ENCODE measurements around the gene SYNJ2.

SYNJ2 gene

DNA sequence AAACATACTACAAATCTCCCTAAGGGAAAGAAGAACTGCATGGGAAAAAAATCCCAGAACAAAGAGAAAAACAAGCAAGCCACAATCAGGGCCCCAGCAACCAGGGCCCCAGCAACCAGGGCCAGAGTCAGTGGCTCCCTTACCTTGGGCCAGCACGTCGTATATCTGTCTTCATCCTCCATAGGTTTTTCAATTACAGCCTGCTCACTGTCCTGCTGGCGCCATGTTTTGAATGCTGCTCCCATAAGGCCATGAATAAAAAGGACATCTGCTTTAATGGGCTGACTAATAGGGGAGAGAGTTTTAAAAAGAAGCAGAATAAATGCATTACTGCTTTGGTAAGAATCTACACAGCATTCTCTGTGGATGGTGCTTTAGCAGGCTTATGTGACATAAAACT lies 137.2 kb downstream of the SYNJ2 start:
- no peak overlapping the region for H3K4me3 ChIP-seq (ENCODE audit: low read depth, low read length, poor library complexity, severe bottlenecking)
- H3F3A ChIP-seq (ENCODE audit: insufficient read depth, low read length) = no peaks in the 10 kb centered on the region
- no peak overlapping the region for H2AFZ ChIP-seq (ENCODE audit: low read length)
- no peaks in the 10 kb centered on the region for H3K4me1 ChIP-seq (ENCODE audit: insufficient read depth, low read length, severe bottlenecking)
- TF ChIP-seq, protein P1, sequence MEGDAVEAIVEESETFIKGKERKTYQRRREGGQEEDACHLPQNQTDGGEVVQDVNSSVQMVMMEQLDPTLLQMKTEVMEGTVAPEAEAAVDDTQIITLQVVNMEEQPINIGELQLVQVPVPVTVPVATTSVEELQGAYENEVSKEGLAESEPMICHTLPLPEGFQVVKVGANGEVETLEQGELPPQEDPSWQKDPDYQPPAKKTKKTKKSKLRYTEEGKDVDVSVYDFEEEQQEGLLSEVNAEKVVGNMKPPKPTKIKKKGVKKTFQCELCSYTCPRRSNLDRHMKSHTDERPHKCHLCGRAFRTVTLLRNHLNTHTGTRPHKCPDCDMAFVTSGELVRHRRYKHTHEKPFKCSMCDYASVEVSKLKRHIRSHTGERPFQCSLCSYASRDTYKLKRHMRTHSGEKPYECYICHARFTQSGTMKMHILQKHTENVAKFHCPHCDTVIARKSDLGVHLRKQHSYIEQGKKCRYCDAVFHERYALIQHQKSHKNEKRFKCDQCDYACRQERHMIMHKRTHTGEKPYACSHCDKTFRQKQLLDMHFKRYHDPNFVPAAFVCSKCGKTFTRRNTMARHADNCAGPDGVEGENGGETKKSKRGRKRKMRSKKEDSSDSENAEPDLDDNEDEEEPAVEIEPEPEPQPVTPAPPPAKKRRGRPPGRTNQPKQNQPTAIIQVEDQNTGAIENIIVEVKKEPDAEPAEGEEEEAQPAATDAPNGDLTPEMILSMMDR (IDR thresholded peaks at IDR 0.05; ENCODE audit: low read length) = no peak
- TF ChIP-seq EZH2 (IDR thresholded peaks at IDR 0.05; ENCODE audit: borderline replicate concordance, low read length) = no peak
- no peak overlapping the region for H3K4me2 ChIP-seq (ENCODE audit: low read length)
- H3K9me3 ChIP-seq (ENCODE audit: low read length) = no peaks in the 10 kb centered on the region
- no peaks in the 10 kb centered on the region for H3K36me3 ChIP-seq (ENCODE audit: insufficient read depth, low read length)
- H3K27ac ChIP-seq (ENCODE audit: low read depth, low read length, poor library complexity, severe bottlenecking) = no peak overlapping the region
- H3K27me3 ChIP-seq (ENCODE audit: insufficient read depth, low read length) = no peaks in the 10 kb centered on the region
- H3K79me2 ChIP-seq (ENCODE audit: insufficient read depth, low read length) = no peaks in the 10 kb centered on the region
- H4K20me1 ChIP-seq (ENCODE audit: insufficient read depth, low read length) = no peaks in the 10 kb centered on the region
- no peaks in the 10 kb centered on the region for H3K9me2 ChIP-seq (ENCODE audit: low read depth, low read length)
- no peak overlapping the region for H3K9ac ChIP-seq (ENCODE audit: low read length)

DNA sequence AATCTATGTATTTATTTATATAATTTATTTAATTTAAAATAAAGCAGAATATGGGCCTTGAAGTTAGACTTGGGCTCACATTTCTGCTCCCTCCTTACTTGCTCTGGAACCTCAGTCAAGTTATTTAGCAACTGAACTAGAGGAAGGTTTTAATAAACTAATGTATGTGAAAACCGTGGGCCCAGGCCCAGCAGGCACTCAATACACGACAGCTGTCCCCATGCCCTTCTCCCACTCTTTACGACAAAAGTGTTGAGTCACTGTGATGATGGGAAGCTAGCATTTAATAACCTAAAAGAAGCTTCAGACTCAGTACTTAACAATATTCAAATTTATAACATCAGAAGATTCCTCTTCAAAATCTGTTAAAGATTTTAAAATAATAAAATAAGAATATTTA lies 139.7 kb downstream of the SYNJ2 start:
- TF ChIP-seq, protein P1 (IDR thresholded peaks at IDR 0.05; ENCODE audit: low read length) = no peak
- TF ChIP-seq EZH2 (IDR thresholded peaks at IDR 0.05; ENCODE audit: borderline replicate concordance, low read length) = no peak
- H2AFZ ChIP-seq (ENCODE audit: low read length) = no peak overlapping the region
- no peaks in the 10 kb centered on the region for H4K20me1 ChIP-seq (ENCODE audit: insufficient read depth, low read length)
- H3K4me1 ChIP-seq (ENCODE audit: insufficient read depth, low read length, severe bottlenecking) = no peaks in the 10 kb centered on the region
- no peak overlapping the region for H3K9ac ChIP-seq (ENCODE audit: low read length)
- no peaks in the 10 kb centered on the region for H3F3A ChIP-seq (ENCODE audit: insufficient read depth, low read length)
- no peak overlapping the region for H3K27ac ChIP-seq (ENCODE audit: low read depth, low read length, poor library complexity, severe bottlenecking)
- no peaks in the 10 kb centered on the region for H3K9me2 ChIP-seq (ENCODE audit: low read depth, low read length)
- H3K79me2 ChIP-seq (ENCODE audit: insufficient read depth, low read length) = no peaks in the 10 kb centered on the region
- no peak overlapping the region for H3K4me2 ChIP-seq (ENCODE audit: low read length)
- H3K4me3 ChIP-seq (ENCODE audit: low read depth, low read length, poor library complexity, severe bottlenecking) = no peak overlapping the region
- H3K27me3 ChIP-seq (ENCODE audit: insufficient read depth, low read length) = no peaks in the 10 kb centered on the region
- H3K9me3 ChIP-seq (ENCODE audit: low read length) = no peaks in the 10 kb centered on the region
- peaks cover 6% of the 10 kb centered on the region; the same call in 1 of the 2 replicates for H3K36me3 ChIP-seq (ENCODE audit: insufficient read depth, low read length)

DNA sequence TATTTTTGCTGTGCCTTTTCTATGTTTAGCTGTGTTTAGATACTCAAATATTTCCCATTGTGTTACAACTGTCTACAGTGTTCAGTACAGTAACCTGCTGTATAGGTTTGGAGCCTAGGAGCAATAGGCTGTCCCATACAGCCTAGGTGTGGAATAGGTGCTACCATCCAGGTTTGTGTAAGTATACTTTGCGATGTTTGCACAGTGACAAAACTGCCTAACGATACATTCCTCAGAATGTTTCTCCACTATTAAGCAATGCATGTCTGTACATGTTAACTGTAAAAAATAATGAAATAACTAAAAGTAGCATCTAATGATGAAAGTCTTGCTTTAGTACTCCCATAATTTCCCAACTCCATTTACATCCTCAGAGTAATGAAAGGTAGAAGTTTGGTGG lies 140.4 kb downstream of the SYNJ2 start:
- no peak overlapping the region for H2AFZ ChIP-seq (ENCODE audit: low read length)
- H3K4me2 ChIP-seq (ENCODE audit: low read length) = no peak overlapping the region
- no peaks in the 10 kb centered on the region for H3K79me2 ChIP-seq (ENCODE audit: insufficient read depth, low read length)
- no peaks in the 10 kb centered on the region for H3F3A ChIP-seq (ENCODE audit: insufficient read depth, low read length)
- no peaks in the 10 kb centered on the region for H3K27me3 ChIP-seq (ENCODE audit: insufficient read depth, low read length)
- H3K4me3 ChIP-seq (ENCODE audit: low read depth, low read length, poor library complexity, severe bottlenecking) = no peak overlapping the region
- H3K4me1 ChIP-seq (ENCODE audit: insufficient read depth, low read length, severe bottlenecking) = no peaks in the 10 kb centered on the region
- no peak for TF ChIP-seq EZH2 (IDR thresholded peaks at IDR 0.05; ENCODE audit: borderline replicate concordance, low read length)
- TF ChIP-seq, protein P1 (IDR thresholded peaks at IDR 0.05; ENCODE audit: low read length) = no peak
- no peaks in the 10 kb centered on the region for H4K20me1 ChIP-seq (ENCODE audit: insufficient read depth, low read length)
- peaks cover 6% of the 10 kb centered on the region; the same call in 1 of the 2 replicates for H3K36me3 ChIP-seq (ENCODE audit: insufficient read depth, low read length)
- no peak overlapping the region for H3K27ac ChIP-seq (ENCODE audit: low read depth, low read length, poor library complexity, severe bottlenecking)
- no peak overlapping the region for H3K9ac ChIP-seq (ENCODE audit: low read length)
- H3K9me2 ChIP-seq (ENCODE audit: low read depth, low read length) = no peaks in the 10 kb centered on the region
- no peaks in the 10 kb centered on the region for H3K9me3 ChIP-seq (ENCODE audit: low read length)
